CD14-positive monocyte (primary cell): ENCODE measurements around the gene FAM117A. TPM values are rescaled to one million over a fixed set of nuclear protein-coding genes. Genes with fewer than 3 reads are reported as not detected.

ENCODE experiments used
- DNase-seq, 3 donors: peaks; one replicate each; pipeline ENCODE4 v3.0.0-alpha.2; 2011 to 2022
- H2AFZ ChIP-seq: 2 replicates; pipeline ENCODE4 v1.6.0; 2012; ENCODE audit warnings: mild to moderate bottlenecking, low read depth, low read length, inconsistent platforms; ENCODE audit not compliant: insufficient read depth, poor library complexity, severe bottlenecking
- H3K27ac ChIP-seq, 2 donors: 1 replicate in 1 of 2; 2 replicates in 1 of 2; pipeline ENCODE4 v1.5.1; 2012 to 2013; ENCODE audit warnings: low read length in 2 of 2, control low read depth in 1 of 2, inconsistent platforms in 1 of 2, low read depth in 1 of 2, mild to moderate bottlenecking in 1 of 2
- H3K27me3 ChIP-seq, 2 donors: one replicate each; pipeline versions ENCODE4 v1.6.0 to v1.6.1; 2011 to 2013; ENCODE audit warnings: low read length in 2 of 2; ENCODE audit not compliant: control insufficient read depth in 2 of 2, insufficient read depth in 2 of 2
- H3K36me3 ChIP-seq, 2 donors: replicated peaks in 1 of 2; 1 replicate in 1 of 2; 2 replicates in 1 of 2; pipeline versions ENCODE4 v1.5.1 to v1.6.1; 2012 to 2013; ENCODE audit warnings: low read length in 2 of 2, control low read depth in 1 of 2, inconsistent platforms in 1 of 2, mild to moderate bottlenecking in 1 of 2; ENCODE audit not compliant: insufficient read depth in 2 of 2, control insufficient read depth in 1 of 2
- H3K4me1 ChIP-seq, 2 donors: 1 replicate in 1 of 2; 2 replicates in 1 of 2; pipeline versions ENCODE4 v1.5.1 to v1.6.1; 2012 to 2013; ENCODE audit warnings: low read length in 2 of 2, control low read depth in 1 of 2, inconsistent platforms in 1 of 2, mild to moderate bottlenecking in 1 of 2, moderate library complexity in 1 of 2; ENCODE audit not compliant: insufficient read depth in 2 of 2, control insufficient read depth in 1 of 2
- H3K4me2 ChIP-seq: replicated peaks from 2 replicates; pipeline ENCODE3; 2012; ENCODE audit warnings: low read length, moderate library complexity, mild to moderate bottlenecking; ENCODE audit not compliant: poor library complexity, severe bottlenecking; ENCODE audit errors: extremely low read depth
- H3K4me3 ChIP-seq, 3 experiments: fragments of 200-600 bp in 1 of 3; sonication (generic) in 1 of 3; replicated peaks in 1 of 3; 1 replicate in 2 of 3; 2 replicates in 1 of 3; pipeline ENCODE4 v1.5.1; 2011 to 2013; ENCODE audit warnings: low read length in 3 of 3, mild to moderate bottlenecking in 3 of 3, control low read depth in 2 of 3, low read depth in 2 of 3, inconsistent platforms in 1 of 3, moderate library complexity in 1 of 3
- H3K79me2 ChIP-seq: 2 replicates; pipeline ENCODE4 v1.6.0; 2012; ENCODE audit warnings: mild to moderate bottlenecking, control low read depth, inconsistent platforms, low read length, moderate library complexity; ENCODE audit not compliant: insufficient read depth
- H3K9ac ChIP-seq: 2 replicates; pipeline ENCODE4 v1.6.0; 2017; ENCODE audit warnings: low read length, mild to moderate bottlenecking; ENCODE audit not compliant: insufficient read depth, poor library complexity, severe bottlenecking
- H3K9me3 ChIP-seq, 2 donors: replicated peaks in 1 of 2; 1 replicate in 1 of 2; 2 replicates in 1 of 2; pipeline versions ENCODE4 v1.5.1 to v1.6.1; 2012 to 2013; ENCODE audit warnings: low read length in 2 of 2, control low read depth in 1 of 2; ENCODE audit not compliant: control insufficient read depth in 1 of 2, insufficient read depth in 1 of 2
- H4K20me1 ChIP-seq: 2 replicates; pipeline ENCODE4 v1.6.0; 2012; ENCODE audit warnings: mild to moderate bottlenecking, low read length, control low read depth, moderate library complexity; ENCODE audit not compliant: insufficient read depth
- H3K27ac Mint-ChIP-seq, 7 donors: one replicate each; pipeline ENCODE4 v1.8.0; 2020; ENCODE audit warnings: mild to moderate bottlenecking in 7 of 7, mixed read lengths in 7 of 7, moderate library complexity in 6 of 7, inconsistent platforms in 2 of 7
- H3K27me3 Mint-ChIP-seq, 3 donors: one replicate each; pipeline ENCODE4 v1.8.0; 2021 to 2022; ENCODE audit warnings: low read depth in 3 of 3, mild to moderate bottlenecking in 3 of 3, mixed read lengths in 3 of 3, moderate library complexity in 3 of 3, inconsistent platforms in 1 of 3
- H3K36me3 Mint-ChIP-seq, 2 donors: one replicate each; pipeline ENCODE4 v1.8.0; 2020; ENCODE audit warnings: mixed read lengths in 2 of 2, inconsistent platforms in 1 of 2, mild to moderate bottlenecking in 1 of 2
- H3K4me1 Mint-ChIP-seq: one replicate; pipeline ENCODE4 v1.8.0; 2020; ENCODE audit warnings: mild to moderate bottlenecking, mixed read lengths
- H3K4me3 Mint-ChIP-seq, 2 donors: one replicate each; pipeline ENCODE4 v1.8.0; 2020; ENCODE audit warnings: mild to moderate bottlenecking in 2 of 2, mixed read lengths in 2 of 2, moderate library complexity in 1 of 2
- H3K9me3 Mint-ChIP-seq, 7 donors: one replicate each; pipeline ENCODE4 v1.8.0; 2020 to 2022; ENCODE audit warnings: mixed read lengths in 7 of 7, mild to moderate bottlenecking in 6 of 7, moderate library complexity in 6 of 7, inconsistent platforms in 2 of 7
- WGBS: methylation state at CpG from one replicate; pipeline ENCODE4 v1.1.5; 2013; ENCODE audit warnings: missing lambda C conversion rate; ENCODE audit not compliant: insufficient coverage; 5-methylcytosine and 5-hydroxymethylcytosine counted together
- intact Hi-C, 2 donors: fragments of 100-400 bp; cut with micrococcal nuclease; formaldehyde crosslinking; loops; one replicate each; pipeline versions ENCODE4 v1.15.0 to v1.15.1; 2023
- polyA plus RNA-seq, 3 donors: library from polyadenylated mRNA; depleted of rRNA in 1 of 3; unstranded in 2 of 3; stranded (reverse) in 1 of 3; fragments of 300-500 nt in 2 of 3; fragments of >200 nt in 1 of 3; fragmentation: Illumina TruSeq in 2 of 3; gene quantifications; 1 replicate in 2 of 3; 2 replicates in 1 of 3; pipeline ENCODE4 v1.2.3, GENCODE V29; 2012 to 2021
- TF ChIP-seq, protein P1 (sequence below): fragments of 200-600 bp; IDR thresholded peaks from one replicate; pipeline ENCODE4 v1.8.0; 2022; ENCODE audit warnings: antibody characterized with exemption, mild to moderate bottlenecking

Gene FAM117A
- polyA plus RNA-seq, 3 donors: 11.8 to 34.9 (median 17.9) TPM

DNA sequence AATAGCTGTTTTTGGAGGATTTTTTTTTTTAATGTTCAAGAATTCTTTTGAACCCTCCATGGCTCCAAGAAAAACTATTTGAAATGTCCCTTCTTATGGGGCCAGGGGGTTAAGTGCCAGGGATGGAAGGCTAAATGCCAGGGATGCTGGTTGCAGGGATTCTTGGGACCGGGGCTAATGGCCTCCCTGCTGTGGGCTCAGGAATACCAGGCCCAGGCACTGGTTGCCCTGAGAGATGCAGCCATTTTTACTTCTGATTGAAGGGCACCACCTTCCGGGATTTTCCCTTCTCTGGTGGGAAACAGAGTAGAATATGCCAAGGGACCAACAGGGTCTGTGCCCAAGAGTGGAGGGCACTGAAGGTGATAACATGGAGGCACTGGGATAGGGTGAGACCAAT lies 13.6 kb upstream of the FAM117A start:
- Mint-ChIP-seq H3K9me3 (no peaks in the 10 kb centered on the region), H3K27me3 (peaks cover 0 to 5% (median 0%) of the 10 kb centered on the region in 3 donors), H3K36me3 (no peaks in the 10 kb centered on the region), H3K4me3 (no peak overlapping the region), H3K27ac (no peak overlapping the region), H3K4me1 (peaks cover 19% of the 10 kb centered on the region)
- no peaks in the 10 kb centered on the region for H3K79me2 ChIP-seq
- H3K9me3 ChIP-seq: no peaks in the 10 kb centered on the region
- no peaks in the 10 kb centered on the region for H3K27me3 ChIP-seq
- H3K4me2 ChIP-seq: no peak overlapping the region
- intact Hi-C loops: loop anchor here in 1 of 2 donors (5.0 kb wide), 1 partner anchor 205 kb away; no protein-coding TSS in a partner anchor
- H4K20me1 ChIP-seq: no peaks in the 10 kb centered on the region
- peaks cover 2 to 18% of the 10 kb centered on the region in 2 donors for H3K4me1 ChIP-seq
- H3K9ac ChIP-seq: no peak overlapping the region
- 100% methylated on average over 1 of the region's 2 CpGs for WGBS
- H3K27ac ChIP-seq: no peak overlapping the region
- TF ChIP-seq, protein P1, sequence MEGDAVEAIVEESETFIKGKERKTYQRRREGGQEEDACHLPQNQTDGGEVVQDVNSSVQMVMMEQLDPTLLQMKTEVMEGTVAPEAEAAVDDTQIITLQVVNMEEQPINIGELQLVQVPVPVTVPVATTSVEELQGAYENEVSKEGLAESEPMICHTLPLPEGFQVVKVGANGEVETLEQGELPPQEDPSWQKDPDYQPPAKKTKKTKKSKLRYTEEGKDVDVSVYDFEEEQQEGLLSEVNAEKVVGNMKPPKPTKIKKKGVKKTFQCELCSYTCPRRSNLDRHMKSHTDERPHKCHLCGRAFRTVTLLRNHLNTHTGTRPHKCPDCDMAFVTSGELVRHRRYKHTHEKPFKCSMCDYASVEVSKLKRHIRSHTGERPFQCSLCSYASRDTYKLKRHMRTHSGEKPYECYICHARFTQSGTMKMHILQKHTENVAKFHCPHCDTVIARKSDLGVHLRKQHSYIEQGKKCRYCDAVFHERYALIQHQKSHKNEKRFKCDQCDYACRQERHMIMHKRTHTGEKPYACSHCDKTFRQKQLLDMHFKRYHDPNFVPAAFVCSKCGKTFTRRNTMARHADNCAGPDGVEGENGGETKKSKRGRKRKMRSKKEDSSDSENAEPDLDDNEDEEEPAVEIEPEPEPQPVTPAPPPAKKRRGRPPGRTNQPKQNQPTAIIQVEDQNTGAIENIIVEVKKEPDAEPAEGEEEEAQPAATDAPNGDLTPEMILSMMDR: no peak
- no peaks in the 10 kb centered on the region for H3K36me3 ChIP-seq
- no peak overlapping the region for H3K4me3 ChIP-seq
- no peak for DNase-seq
- no peak overlapping the region for H2AFZ ChIP-seq

DNA sequence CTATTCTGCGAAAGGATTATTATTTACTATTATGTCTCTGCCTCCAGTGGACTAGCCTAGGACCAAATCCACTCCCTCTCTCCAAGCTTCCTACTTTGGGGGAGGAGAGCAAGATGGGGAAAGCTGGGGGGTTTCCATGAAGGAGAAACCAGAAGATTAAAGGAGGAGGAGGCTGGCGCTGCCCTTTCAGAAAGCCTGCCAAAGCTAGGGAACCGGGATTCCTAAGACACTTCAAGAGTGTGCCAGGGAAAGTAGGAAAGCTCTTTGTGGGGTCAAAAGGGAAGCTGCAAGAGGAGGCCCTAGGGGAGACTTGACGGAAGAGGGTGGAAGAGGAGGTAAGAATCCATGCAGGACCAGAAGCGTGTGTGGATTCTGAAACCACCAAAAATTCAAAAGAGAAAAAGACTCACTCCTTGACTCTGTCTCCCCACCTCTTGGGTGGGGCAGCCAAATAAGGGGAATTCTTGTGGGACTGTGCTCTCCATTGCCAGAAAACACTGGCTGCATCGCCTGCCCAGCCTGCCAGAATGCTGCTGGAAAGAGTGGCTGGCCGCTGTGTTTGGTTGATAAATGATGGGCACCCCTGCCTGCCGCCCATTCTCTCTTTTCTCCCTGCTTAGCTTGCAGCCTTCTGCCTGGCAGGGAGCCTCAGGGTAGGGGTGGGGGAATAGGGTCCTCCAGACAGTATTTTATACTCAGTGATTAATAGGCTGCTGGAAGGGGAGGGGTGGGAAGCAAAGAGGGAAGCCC lies 12.8 kb upstream of the FAM117A start:
- Mint-ChIP-seq H3K9me3 (peaks cover 0 to 2% (median 0%) of the 10 kb centered on the region in 7 donors), H3K4me3 (no peak overlapping the region), H3K27ac (peak overlapping the region in 2 of 7 donors; percentile 4 to 41), H3K36me3 (no peaks in the 10 kb centered on the region), H3K27me3 (peaks cover 0 to 5% (median 0%) of the 10 kb centered on the region in 3 donors), H3K4me1 (peaks cover 19% of the 10 kb centered on the region)
- TF ChIP-seq, protein P1: no peak
- peaks cover 2 to 18% of the 10 kb centered on the region in 2 donors for H3K4me1 ChIP-seq
- H3K9ac ChIP-seq: no peak overlapping the region
- no peak overlapping the region for H3K27ac ChIP-seq
- no peak overlapping the region for H3K4me3 ChIP-seq
- no peaks in the 10 kb centered on the region for H3K79me2 ChIP-seq
- H3K36me3 ChIP-seq: no peaks in the 10 kb centered on the region
- H2AFZ ChIP-seq: peak overlapping the region; percentile 29
- H3K4me2 ChIP-seq: no peak overlapping the region
- H4K20me1 ChIP-seq: no peaks in the 10 kb centered on the region
- H3K9me3 ChIP-seq: no peaks in the 10 kb centered on the region
- intact Hi-C loops: loop anchor here in 1 of 2 donors (5.0 kb wide), 1 partner anchor 204 kb away; no protein-coding TSS in a partner anchor
- no peak for DNase-seq
- no peaks in the 10 kb centered on the region for H3K27me3 ChIP-seq
- 96% methylated on average over 5 of the region's 8 CpGs for WGBS
